ENCODE data around the gene NUP214.

Gene NUP214

GRCh38 chr9:131167146-131167692, 41.8 kb downstream of the NUP214 start:
- no peak for DNase-seq (ENCODE audit: extremely low spot score)
- ChIA-PET POLR2A (no interaction called here), CTCF (interaction anchor here (1.0 to 4.6 kb wide), 6 partner anchors 10 to 169 kb away, joined by 3 to 23 read pairs (median 6); no protein-coding TSS in a partner anchor)
- TF ChIP-seq, protein P1, sequence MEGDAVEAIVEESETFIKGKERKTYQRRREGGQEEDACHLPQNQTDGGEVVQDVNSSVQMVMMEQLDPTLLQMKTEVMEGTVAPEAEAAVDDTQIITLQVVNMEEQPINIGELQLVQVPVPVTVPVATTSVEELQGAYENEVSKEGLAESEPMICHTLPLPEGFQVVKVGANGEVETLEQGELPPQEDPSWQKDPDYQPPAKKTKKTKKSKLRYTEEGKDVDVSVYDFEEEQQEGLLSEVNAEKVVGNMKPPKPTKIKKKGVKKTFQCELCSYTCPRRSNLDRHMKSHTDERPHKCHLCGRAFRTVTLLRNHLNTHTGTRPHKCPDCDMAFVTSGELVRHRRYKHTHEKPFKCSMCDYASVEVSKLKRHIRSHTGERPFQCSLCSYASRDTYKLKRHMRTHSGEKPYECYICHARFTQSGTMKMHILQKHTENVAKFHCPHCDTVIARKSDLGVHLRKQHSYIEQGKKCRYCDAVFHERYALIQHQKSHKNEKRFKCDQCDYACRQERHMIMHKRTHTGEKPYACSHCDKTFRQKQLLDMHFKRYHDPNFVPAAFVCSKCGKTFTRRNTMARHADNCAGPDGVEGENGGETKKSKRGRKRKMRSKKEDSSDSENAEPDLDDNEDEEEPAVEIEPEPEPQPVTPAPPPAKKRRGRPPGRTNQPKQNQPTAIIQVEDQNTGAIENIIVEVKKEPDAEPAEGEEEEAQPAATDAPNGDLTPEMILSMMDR (IDR thresholded peaks at IDR 0.05; ENCODE audit: control extremely low read depth, extremely low read depth, low read depth, missing control alignments): no peak

- POLR2A ChIA-PET: no interaction called here
- CTCF ChIA-PET: interaction anchor here (1.4 to 4.6 kb wide), 3 partner anchors 9 to 168 kb away, joined by 3 to 23 read pairs (median 13); no protein-coding TSS in a partner anchor
- DNase-seq (ENCODE audit: extremely low spot score): no peak
- TF ChIP-seq, protein P1 (IDR thresholded peaks at IDR 0.05; ENCODE audit: control extremely low read depth, extremely low read depth, low read depth, missing control alignments): no peak
Measured at GRCh38 chr9:131167936-131168335, 42.5 kb downstream of the NUP214 start.

DNA sequence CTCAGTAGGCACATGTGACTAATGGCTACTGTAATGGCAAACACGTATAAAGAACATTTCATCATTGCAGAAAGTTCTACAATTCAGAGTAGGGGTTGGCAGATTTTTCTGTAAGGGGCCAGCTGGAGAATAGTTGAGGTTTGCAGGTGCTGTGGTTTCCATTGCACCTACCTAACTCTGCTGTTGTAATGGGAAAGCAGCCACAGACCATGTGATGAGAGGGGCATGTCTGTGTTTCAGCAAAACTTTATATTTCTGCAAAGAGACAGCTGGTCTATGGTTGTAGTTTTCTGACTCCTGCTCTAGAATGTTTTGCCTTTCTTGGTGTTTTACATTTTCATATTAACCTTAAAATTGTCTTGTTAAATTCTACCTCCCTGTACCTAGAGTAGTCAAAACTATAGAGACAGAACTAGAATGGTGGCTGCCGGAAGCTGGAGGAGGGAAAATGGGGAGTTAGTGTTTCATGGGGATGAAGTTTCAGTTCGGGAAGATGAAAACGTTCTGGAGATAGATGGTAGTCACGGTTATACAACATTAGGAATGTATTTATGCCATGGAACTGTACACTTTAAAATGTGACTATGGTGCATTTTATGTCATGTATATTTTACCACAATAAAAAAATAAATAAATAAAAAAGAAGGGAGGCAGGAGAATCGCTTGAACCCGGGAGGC, 44.3 kb downstream of the NUP214 start:
- ChIA-PET CTCF (interaction anchor here (0.8 to 4.0 kb wide), 2 partner anchors 9 to 167 kb away, joined by 3 to 13 read pairs; no protein-coding TSS in a partner anchor), POLR2A (no interaction called here)
- TF ChIP-seq, protein P1 (IDR thresholded peaks at IDR 0.05; ENCODE audit: control extremely low read depth, extremely low read depth, low read depth, missing control alignments): no peak
- no peak for DNase-seq (ENCODE audit: extremely low spot score)

DNA sequence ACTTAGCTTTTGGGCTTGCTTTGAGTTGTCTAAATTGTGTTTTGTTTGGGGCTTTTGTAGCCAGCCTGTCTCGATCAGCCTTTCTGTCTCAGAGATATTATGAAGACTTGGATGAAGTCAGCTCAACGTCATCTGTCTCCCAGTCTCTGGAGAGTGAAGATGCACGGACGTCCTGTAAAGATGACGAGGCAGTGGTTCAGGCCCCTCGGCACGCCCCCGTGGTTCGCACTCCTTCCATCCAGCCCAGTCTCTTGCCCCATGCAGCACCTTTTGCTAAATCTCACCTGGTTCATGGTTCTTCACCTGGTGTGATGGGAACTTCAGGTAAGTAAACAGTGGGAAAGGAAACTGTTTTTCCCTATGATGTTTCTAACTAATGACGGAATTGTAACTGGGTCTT, 48.6 kb downstream of the NUP214 start:
- ChIA-PET CTCF (interaction anchor here (2.1 kb wide), 1 partner anchor 162 kb away, joined by 6 read pairs; no protein-coding TSS in a partner anchor), POLR2A (no interaction called here)
- TF ChIP-seq, protein P1 (IDR thresholded peaks at IDR 0.05; ENCODE audit: control extremely low read depth, extremely low read depth, low read depth, missing control alignments): no peak
- DNase-seq (ENCODE audit: extremely low spot score): no peak

- ChIA-PET CTCF (interaction anchor here (9.0 kb wide), 1 partner anchor 161 kb away, joined by 156 read pairs; no protein-coding TSS in a partner anchor), POLR2A (no interaction called here)
- TF ChIP-seq, protein P1 (IDR thresholded peaks at IDR 0.05; ENCODE audit: control extremely low read depth, extremely low read depth, low read depth, missing control alignments): no peak
- DNase-seq (ENCODE audit: extremely low spot score): no peak
Measured at GRCh38 chr9:131174681-131175239, 49.4 kb downstream of the NUP214 start.

DNA sequence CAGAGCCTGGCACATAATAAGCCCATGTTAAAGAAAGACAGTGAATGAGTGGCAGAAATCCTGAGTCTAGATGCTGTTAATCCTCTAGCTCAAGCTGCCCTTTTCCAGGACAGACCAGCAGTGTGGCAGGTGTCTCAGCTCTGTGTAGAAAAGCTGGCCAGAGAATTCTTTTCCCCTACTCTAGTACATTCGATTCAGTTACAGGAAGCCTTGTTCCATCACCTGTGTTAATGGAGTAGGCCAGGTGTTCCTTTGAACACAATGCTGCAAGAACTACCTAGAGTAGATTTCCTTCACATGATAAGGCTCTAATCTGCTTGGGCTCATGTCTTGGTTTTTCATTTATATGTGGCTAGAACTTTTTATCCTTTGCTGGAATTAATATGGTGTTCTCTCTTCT, 52.5 kb downstream of the NUP214 start:
- no peak for DNase-seq (ENCODE audit: extremely low spot score)
- CTCF ChIA-PET: interaction anchor here (0.7 to 9.0 kb wide), 30 partner anchors 8 to 290 kb away, joined by 3 to 156 read pairs (median 5); no protein-coding TSS in a partner anchor
- TF ChIP-seq, protein P1 (IDR thresholded peaks at IDR 0.05; ENCODE audit: control extremely low read depth, extremely low read depth, low read depth, missing control alignments): no peak
- POLR2A ChIA-PET: no interaction called here

All from GM10248 (cell line).